Stimulated activated CD4-positive, alpha-beta T cell treated with anti-CD3 and anti-CD28 coated beads, Interleukin-4, amount 100 ng/mL, for 48 hours (primary cell): ENCODE data around the gene TFEB.

Experiments
- DNase-seq, 2 donors: peaks; one replicate each; pipeline ENCODE4 v3.0.0-alpha.2; 2020; ENCODE audit warnings: low read depth in 2 of 2

Gene TFEB

DNA sequence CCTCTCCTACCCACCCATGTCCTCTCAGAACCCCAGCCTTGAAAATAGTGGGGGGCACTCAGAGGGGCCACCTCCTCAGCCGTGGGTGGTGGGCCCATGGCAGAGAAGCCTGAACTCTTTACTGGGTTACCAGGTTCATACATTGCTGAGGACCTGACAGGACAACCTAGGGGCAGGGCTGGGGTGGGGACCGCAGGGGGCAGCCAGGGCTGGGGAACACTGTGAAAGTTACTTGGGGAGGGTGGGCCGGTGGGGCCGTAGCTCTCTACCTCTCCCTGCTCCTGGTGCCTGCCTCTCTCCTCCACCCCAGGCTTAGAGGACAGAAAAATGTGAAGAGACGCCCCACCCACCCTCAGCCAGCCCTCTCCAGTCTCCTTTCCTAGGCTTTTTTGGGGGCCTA is 81.7 kb downstream of the TFEB start:
- DNase-seq: no peak

DNA sequence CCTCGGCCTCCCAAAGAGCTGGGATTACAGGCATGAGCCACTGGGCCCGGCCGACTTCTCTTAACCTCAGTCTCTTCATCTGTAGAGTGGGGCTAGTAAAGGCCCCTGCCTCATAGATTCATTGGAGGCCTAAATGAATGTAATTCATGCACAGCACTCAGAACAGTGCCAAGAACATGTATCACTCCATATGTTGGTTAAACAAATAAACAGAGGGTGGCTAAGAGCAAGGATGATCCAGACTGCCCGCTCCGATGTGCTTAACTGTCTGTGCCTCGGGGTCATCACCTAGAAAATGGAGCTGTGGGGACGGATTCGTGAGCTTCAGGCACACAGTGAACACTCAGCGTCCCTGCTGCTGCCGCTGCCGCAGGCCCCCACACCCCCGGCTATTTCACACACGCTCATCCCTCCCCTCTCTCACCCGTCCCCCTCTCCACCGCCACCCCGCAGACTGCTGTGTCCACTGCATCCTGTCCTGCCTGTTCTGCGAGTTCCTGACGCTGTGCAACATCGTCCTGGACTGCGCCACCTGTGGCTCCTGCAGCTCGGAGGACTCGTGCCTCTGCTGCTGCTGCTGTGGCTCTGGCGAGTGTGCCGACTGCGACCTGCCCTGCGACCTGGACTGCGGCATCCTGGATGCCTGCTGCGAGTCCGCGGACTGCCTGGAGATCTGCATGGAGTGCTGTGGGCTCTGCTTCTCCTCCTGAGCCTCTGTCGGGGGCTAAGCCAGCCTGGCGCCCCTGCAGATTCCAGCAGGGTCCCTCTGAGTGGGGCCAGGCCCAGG is 82.3 kb downstream of the TFEB start:
- DNase-seq: no peak

DNA sequence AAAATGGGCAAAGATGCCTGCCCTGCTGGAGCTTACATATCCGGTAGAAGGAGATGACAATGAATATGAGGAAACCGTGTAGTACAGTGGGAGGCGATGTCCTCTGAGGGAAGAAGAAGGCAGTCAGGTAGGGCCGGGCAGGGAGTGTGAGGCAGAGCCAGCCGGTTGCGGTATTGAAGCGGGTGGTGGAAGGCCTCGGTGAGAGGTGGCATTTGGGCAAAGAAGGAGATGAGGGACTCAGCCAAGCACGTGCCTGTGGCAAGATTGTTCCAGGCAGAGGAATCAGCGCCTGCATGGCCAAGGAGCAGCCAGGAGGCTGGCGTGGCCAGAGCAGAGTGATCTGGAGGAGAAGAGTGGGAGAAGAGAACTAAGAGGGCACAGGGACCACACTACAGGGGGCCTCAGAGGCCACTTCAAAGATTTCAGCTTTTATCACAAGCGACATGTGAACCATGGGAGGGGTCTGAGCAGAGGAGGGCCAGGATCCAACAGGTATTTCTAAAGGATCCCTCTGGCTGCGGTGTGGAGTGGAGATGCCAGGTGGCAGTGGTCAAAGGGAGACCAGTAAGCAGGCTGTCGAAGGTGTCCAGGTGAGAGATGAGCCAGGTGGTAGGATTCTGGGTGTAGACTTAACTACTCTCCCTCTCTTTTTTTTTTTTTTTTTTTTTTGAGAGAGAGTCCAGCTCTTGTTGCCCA is 83.3 kb downstream of the TFEB start:
- DNase-seq: no peak

- no peak for DNase-seq
Observed at GRCh38 chr6:41651246-41651961, 84.0 kb downstream of the TFEB start.

DNA sequence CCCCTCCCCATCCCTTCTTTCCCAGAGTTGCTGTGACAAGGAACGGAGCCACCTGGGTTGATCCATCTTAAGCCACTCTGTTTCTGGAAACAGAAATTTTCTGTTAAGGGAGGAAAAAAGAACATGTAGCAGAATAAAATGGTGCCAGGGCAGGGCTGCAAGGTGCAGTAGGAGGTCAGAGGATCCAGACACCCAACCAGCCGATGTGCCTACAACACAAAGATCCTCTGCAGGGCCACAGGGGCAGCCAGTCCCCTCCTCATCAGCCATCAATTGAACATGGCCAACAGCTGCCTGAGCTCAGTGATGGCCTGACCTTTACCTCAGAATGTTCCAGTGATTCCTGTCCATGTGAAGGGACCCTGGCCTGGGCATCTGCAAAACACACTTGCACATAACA is 85.3 kb downstream of the TFEB start:
- no peak for DNase-seq

DNA sequence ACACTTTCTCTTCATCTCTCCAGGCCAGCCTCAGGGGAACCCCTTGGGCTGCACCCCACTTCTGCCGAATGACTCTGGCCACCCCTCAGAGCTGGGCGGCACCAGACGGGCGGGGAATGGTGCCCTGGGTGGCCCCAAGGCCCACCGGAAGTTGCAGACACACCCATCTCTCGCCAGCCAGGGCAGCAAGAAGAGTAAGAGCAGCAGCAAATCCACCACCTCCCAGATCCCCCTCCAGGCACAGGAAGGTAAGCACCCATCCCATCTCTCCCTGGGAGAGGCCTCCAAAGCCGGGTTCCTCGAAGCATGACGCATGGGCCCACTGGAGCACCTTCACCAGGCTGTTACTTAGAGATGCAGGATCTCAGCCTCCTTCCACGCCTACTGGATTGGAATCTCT is 85.8 kb downstream of the TFEB start:
- DNase-seq: no peak

GRCh38 chr6:41648921-41649320 is 86.5 kb downstream of the TFEB start:
- no peak for DNase-seq

DNA sequence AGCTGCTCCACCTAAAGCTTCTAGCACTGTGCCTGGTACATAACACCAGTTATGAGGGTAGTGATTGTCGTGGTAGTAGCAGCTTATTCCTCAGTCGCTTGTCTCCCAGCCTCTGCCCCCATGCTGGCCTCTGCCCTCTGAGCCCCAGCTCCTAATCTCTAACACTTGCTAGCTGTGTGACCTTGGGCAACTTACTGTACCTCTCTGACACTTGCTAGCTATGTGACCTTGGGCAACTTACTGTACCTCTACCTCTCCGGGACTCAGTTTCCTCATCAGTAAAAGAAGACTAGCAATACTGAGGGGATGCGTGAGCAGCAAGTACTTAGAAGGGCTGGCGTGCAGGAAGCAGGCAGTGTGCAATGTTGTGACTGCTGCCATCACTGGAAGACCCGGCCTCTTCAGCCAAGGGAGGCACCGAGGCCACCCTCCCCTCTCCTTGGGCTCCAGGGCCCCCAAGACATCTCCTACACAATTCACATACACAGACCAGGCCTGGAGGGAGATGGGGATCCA is 87.3 kb downstream of the TFEB start:
- DNase-seq: no peak

DNA sequence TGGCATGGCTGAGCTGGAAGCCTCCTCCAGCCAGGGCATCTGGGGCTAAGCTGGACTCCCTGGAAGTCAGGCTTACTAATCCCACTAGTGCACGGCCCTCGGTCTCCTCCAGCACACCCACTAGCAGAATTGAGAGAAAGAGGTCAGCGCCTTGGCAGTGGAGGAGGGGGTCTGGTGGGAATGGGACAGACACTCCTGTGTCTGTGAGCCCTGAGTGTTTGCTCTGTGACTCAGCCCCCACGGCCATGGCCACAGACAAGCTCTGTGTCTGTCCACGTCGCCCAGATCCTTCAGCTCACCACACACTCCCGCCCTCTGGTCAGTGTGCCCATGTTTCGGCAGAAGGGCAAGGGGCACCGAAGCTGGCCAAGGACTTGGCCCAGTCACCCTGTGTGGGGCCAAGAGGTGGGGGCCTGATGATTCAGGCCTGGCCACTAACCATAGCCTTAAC is 88.3 kb downstream of the TFEB start:
- DNase-seq: no peak

DNA sequence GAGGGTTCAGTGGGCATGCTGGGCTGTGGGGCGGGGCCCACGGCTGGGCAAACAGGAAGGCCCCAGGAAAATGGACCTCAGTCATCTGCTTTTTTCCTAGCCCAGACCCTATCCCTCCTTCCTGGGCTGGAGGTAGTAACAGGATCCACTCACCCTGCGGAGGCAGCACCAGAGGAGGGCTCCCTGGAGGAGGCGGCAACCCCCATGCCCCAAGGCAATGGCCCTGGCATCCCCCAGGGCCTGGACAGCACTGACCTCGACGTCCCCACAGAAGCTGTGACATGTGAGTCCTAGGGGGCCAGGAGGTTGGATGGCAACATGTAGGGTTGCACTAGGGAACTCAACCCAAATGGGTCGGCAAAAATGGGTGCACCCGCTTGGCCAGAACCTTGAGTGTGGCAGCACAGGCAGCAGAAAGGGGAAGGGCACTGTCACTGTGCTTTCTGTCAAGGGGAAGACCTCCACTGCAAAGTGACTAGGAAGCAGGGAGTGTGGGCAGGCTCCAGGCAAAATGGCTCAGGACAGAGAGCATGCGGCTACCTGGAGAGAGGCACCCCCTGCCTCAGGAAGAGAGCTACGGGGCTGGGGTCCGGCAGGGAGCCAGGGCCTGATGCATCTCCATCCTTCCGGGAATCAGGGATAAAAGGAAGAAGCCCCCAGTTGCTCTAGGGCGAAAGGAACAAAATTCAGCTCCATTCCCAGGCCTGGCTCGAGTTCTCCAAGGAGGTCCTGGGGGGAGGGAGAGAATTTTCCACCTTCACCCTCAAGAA is 89.2 kb downstream of the TFEB start:
- no peak for DNase-seq

- no peak for DNase-seq
Observed at GRCh38 chr6:41645007-41645618, 90.3 kb downstream of the TFEB start.

- no peak for DNase-seq
Observed at GRCh38 chr6:41644297-41644879, 91.0 kb downstream of the TFEB start.

GRCh38 chr6:41643899-41644269 is 91.5 kb downstream of the TFEB start:
- no peak for DNase-seq

GRCh38 chr6:41642960-41643898 is 92.2 kb downstream of the TFEB start:
- DNase-seq: no peak

DNA sequence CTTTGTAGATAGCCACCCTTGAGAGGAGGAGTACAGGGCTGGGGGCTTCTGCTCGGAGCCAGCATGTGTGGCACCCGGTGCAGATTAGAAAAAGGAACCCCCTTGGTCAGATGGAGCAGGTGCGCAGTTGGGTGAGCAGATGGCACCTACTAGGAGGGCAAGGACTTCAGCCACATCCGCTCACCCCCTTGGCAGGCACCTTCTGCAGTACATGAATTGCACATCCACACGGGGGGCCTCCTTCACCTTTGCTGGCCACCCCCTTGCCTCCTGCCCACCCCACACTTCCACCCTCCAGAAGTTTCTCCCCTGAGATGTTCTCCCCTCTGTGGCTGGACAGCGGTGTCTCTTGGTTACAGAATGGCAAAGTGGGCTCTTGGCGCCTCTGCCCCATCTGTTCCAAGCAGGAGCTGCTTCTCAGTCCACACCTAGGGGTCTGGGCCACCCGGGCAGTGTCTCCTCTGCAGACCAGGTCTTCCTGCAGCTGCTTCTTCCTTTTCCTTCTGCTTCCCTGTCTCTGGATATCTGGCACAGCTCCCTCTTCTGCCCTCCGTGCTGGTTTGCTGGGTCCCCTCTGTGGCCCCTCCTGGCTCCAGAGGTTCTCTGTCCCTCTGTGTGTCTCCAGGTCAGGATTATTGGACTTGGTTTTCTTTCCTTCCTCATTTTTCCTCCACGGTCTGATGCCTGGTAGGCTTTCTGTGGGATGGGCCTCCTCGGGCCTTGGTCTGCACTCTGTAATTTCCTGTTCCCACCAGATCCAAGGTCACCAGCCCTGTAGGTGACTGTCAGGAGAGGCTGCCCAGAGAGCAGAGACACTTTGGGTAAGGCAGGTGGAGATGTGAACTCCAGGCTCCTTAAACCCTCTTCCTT is 93.1 kb downstream of the TFEB start:
- no peak for DNase-seq

DNA sequence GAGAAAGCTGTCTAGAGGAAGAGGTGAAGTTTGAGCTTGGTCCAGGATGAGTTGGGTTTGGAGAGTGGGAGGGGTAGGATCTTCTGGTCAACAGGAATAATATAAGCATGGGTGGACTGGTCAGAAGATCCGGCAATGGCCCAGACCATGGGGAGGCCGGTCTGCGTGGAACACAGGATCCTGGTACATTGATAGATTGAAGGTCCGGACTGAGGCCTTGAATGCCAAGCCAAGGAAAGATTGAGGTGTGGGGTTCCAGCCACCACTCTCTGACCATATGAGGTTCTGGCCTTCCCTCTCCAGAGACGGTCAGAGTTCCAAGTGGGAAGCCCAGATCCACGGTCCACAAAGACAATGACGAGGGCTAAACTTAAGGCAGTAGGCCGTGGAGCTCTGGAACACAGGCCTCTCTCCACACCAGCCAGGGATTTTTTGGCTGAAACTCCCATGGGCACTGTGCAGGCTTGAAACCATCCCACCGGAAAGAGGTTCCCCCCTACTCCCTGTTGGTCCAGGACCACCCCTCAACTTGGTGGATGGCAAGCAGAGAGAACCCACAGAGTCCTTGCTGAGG is 94.0 kb downstream of the TFEB start:
- DNase-seq: no peak

GRCh38 chr6:41640426-41640825 is 95.0 kb downstream of the TFEB start:
- no peak for DNase-seq

GRCh38 chr6:41639809-41640371 is 95.5 kb downstream of the TFEB start:
- no peak for DNase-seq
